MM.1S (cell line): ENCODE data around the gene GDF11.

ENCODE experiments used
- EZH2 ChIP-seq: fragments of 300-600 bp; sonication (generic); optimal IDR thresholded peaks from 2 replicates; pipeline ENCODE3; 2017; ENCODE audit warnings: low read depth, mild to moderate bottlenecking, antibody characterized with exemption, low read length, mixed read lengths
- EZH2phosphoT487 ChIP-seq: fragments of 300-600 bp; sonication (generic); IDR thresholded peaks from 2 replicates; pipeline ENCODE4 v1.6.1; 2018; ENCODE audit warnings: antibody characterized with exemption, low read length
- TF ChIP-seq, protein P1 (sequence below): fragments of 300-600 bp; sonication (generic); IDR thresholded peaks from 2 replicates; pipeline ENCODE4 v1.5.1; 2016; ENCODE audit warnings: antibody characterized with exemption, low read length, mixed read lengths

DNA sequence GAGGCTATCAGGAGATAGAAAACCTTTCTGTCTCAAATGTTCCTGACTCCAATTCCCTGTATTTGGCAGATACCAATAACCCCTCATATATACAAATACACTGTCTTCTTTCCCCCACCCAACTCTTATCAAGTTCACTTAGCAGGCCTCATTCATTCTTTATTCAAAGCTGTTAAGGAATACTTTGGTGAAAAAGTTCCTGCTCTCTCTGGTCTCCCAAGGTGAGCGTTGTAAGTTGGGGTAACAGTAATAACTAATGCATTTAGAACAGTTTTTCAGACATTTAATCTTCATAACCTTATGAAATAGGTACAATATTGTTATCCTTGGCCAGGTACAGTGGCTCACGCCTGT is 3.9 kb upstream of the GDF11 start:
- TF ChIP-seq EZH2, result no peak
- no peak for TF ChIP-seq EZH2phosphoT487
- TF ChIP-seq, protein P1, sequence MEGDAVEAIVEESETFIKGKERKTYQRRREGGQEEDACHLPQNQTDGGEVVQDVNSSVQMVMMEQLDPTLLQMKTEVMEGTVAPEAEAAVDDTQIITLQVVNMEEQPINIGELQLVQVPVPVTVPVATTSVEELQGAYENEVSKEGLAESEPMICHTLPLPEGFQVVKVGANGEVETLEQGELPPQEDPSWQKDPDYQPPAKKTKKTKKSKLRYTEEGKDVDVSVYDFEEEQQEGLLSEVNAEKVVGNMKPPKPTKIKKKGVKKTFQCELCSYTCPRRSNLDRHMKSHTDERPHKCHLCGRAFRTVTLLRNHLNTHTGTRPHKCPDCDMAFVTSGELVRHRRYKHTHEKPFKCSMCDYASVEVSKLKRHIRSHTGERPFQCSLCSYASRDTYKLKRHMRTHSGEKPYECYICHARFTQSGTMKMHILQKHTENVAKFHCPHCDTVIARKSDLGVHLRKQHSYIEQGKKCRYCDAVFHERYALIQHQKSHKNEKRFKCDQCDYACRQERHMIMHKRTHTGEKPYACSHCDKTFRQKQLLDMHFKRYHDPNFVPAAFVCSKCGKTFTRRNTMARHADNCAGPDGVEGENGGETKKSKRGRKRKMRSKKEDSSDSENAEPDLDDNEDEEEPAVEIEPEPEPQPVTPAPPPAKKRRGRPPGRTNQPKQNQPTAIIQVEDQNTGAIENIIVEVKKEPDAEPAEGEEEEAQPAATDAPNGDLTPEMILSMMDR, result no peak
